HL-60 (cell line): ENCODE data around the gene C9orf50.

Experiments used
- GABPA ChIP-seq: IDR thresholded peaks from 2 replicates; pipeline ENCODE4 v1.6.1; 2012; ENCODE audit warnings: low read depth
- POLR2AphosphoS5 ChIP-seq: IDR thresholded peaks from 2 replicates; pipeline ENCODE4 v1.6.1; 2012; ENCODE audit warnings: low read depth
- TF ChIP-seq, protein P1 (sequence below): IDR thresholded peaks from one replicate; pipeline ENCODE4 v1.5.1; 2011; ENCODE audit warnings: low read length, control low read depth, inconsistent platforms; ENCODE audit not compliant: insufficient read depth

DNA sequence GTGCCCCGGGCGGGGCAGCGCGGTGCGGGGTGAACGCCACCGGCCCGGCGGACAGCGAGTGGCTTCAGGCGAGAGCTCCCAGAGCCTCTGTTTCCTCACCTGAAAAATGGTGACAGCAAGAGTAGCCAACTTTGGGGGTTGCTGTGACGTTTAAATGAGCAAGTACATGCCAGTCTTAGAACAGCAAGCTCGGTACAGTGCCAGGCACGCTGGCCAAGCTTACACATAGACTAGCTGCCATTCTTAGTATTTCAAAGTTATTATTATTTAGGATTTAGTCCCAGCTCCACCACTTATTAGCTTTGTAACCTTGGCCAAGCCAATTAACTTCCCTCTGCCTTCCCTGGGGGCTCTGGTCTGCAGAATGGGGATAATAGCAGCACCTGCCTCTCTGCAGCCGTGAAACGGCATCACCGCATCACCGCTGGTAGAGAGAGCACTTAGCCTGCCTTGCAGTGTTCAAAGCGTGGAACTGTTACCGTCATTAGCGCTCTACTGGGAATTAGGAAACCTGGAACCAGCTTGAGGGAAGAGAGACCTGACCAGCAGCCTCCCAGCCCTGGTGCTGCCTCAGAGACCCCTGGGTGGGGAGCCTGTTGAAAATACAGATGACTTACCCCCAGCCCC lies at the start of gene C9orf50:
- TF ChIP-seq GABPA (no peak), POLR2AphosphoS5 (no peak)
- TF ChIP-seq, protein P1, sequence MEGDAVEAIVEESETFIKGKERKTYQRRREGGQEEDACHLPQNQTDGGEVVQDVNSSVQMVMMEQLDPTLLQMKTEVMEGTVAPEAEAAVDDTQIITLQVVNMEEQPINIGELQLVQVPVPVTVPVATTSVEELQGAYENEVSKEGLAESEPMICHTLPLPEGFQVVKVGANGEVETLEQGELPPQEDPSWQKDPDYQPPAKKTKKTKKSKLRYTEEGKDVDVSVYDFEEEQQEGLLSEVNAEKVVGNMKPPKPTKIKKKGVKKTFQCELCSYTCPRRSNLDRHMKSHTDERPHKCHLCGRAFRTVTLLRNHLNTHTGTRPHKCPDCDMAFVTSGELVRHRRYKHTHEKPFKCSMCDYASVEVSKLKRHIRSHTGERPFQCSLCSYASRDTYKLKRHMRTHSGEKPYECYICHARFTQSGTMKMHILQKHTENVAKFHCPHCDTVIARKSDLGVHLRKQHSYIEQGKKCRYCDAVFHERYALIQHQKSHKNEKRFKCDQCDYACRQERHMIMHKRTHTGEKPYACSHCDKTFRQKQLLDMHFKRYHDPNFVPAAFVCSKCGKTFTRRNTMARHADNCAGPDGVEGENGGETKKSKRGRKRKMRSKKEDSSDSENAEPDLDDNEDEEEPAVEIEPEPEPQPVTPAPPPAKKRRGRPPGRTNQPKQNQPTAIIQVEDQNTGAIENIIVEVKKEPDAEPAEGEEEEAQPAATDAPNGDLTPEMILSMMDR, result no peak
